Fibroblast of skin of right biceps (primary cell): ENCODE measurements around the gene TOMM34.

Experiments
- DNase-seq: peaks from one replicate; pipeline ENCODE4 v3.0.0-alpha.2; 2013

TOMM34 gene

GRCh38 chr20:44960103-44960852 lies at the start of gene TOMM34:
Gene TOMM34 (minus strand): TSS chr20:44960397. CDS start chr20:44960333, 64 bp downstream.
- peak; percentile 91 for DNase-seq

- DNase-seq, result peak; percentile 23
Measured at GRCh38 chr20:45008521-45009049, 48.4 kb upstream of the TOMM34 start.

- no peak for DNase-seq
Measured at GRCh38 chr20:44997668-44998067, 37.5 kb upstream of the TOMM34 start.

- DNase-seq, result no peak
Measured at GRCh38 chr20:44997171-44997570, 37.0 kb upstream of the TOMM34 start.

GRCh38 chr20:44993343-44993742 lies 33.1 kb upstream of the TOMM34 start:
- DNase-seq, result no peak

GRCh38 chr20:44990957-44991356 lies 30.8 kb upstream of the TOMM34 start:
- no peak for DNase-seq

- no peak for DNase-seq
Measured at GRCh38 chr20:44990425-44990824, 30.2 kb upstream of the TOMM34 start.

- DNase-seq, result no peak
Measured at GRCh38 chr20:44988631-44989171, 28.5 kb upstream of the TOMM34 start.

GRCh38 chr20:44983093-44983674 lies 23.0 kb upstream of the TOMM34 start:
- DNase-seq, result no peak

GRCh38 chr20:44981736-44982406 lies 21.7 kb upstream of the TOMM34 start:
- DNase-seq, result no peak

GRCh38 chr20:44979090-44979621 lies 19.0 kb upstream of the TOMM34 start:
- DNase-seq, result no peak

- DNase-seq, result no peak
Measured at GRCh38 chr20:44976698-44977097, 16.5 kb upstream of the TOMM34 start.

GRCh38 chr20:44973053-44973452 lies 12.9 kb upstream of the TOMM34 start:
- no peak for DNase-seq

- DNase-seq, result no peak
Measured at GRCh38 chr20:44970243-44970757, 10.1 kb upstream of the TOMM34 start.

- no peak for DNase-seq
Measured at GRCh38 chr20:44969300-44969894, 9.2 kb upstream of the TOMM34 start.

- DNase-seq, result no peak
Measured at GRCh38 chr20:44967207-44967807, 7.1 kb upstream of the TOMM34 start.

- peak; percentile 92 for DNase-seq
Measured at GRCh38 chr20:44966030-44966961, 6.1 kb upstream of the TOMM34 start, which contains the start of gene STK4. Gene STK4 (plus strand): TSS chr20:44966512. CDS start chr20:44966569, 57 bp downstream.

GRCh38 chr20:44965651-44966029 lies 5.4 kb upstream of the TOMM34 start:
- no peak for DNase-seq

- DNase-seq, result no peak
Measured at GRCh38 chr20:44963325-44964215, 3.4 kb upstream of the TOMM34 start.

- no peak for DNase-seq
Measured at GRCh38 chr20:44962483-44962882, 2.3 kb upstream of the TOMM34 start.
